WI38 (cell line): ENCODE measurements around the gene FGGY.
"Not testable (repeated sequence)": the region's sequence is repeated elsewhere in the genome, so short reads cannot be mapped to it uniquely, and the experiment has no call there.

Experiments used
- H3K4me3 ChIP-seq: 2 replicates; pipeline ENCODE4 v1.5.1; 2011; ENCODE audit warnings: low read depth, mild to moderate bottlenecking, control low read depth, low read length
- CTCF ChIP-seq: IDR thresholded peaks from 2 replicates; pipeline ENCODE4 v1.5.1; 2012; ENCODE audit warnings: low read depth, mild to moderate bottlenecking, control low read depth, low read length

FGGY gene

GRCh38 chr1:59639266-59639665, 342.4 kb downstream of the FGGY start:
- no peak for TF ChIP-seq CTCF
- no peak overlapping the region for H3K4me3 ChIP-seq

GRCh38 chr1:59640851-59641250, 344.0 kb downstream of the FGGY start:
- no peak for TF ChIP-seq CTCF
- H3K4me3 ChIP-seq: no peak overlapping the region

- no peak overlapping the region for H3K4me3 ChIP-seq
- TF ChIP-seq CTCF: no peak
Observed at GRCh38 chr1:59641836-59642235, 344.9 kb downstream of the FGGY start.

- no peak overlapping the region for H3K4me3 ChIP-seq
- TF ChIP-seq CTCF: no peak
Observed at GRCh38 chr1:59643526-59643925, 346.6 kb downstream of the FGGY start.

GRCh38 chr1:59645893-59646292, 349.0 kb downstream of the FGGY start:
- TF ChIP-seq CTCF: no peak
- H3K4me3 ChIP-seq: no peak overlapping the region

- not testable (repeated sequence) for H3K4me3 ChIP-seq
Observed at GRCh38 chr1:59653142-59653958, 356.5 kb downstream of the FGGY start.

GRCh38 chr1:59653968-59654367, 357.1 kb downstream of the FGGY start:
- H3K4me3 ChIP-seq: no peak overlapping the region
- TF ChIP-seq CTCF: no peak
